GM23338 (cell line): ENCODE results near the gene ROBO1. TPM values are rescaled to one million over a fixed set of nuclear protein-coding genes. Genes with fewer than 3 reads are reported as not detected.
A peak's percentile ranks its signal among the peaks of the same experiment; 100 is the strongest.

Experiments
- ATAC-seq: fragments of 200-7000 bp; cut with Tn5 transposase; 3 replicates; pipeline ENCODE4 v1.9.1; 2020
- DNase-seq: peaks from one replicate; pipeline ENCODE4 v3.0.0-alpha.2; 2015; ENCODE audit warnings: low spot score
- H2AFZ ChIP-seq: fragments of 200-600 bp; sonication (generic); 2 replicates; pipeline ENCODE4 v1.8.0; 2016; ENCODE audit warnings: antibody characterized with exemption, mild to moderate bottlenecking, moderate library complexity
- H3F3A ChIP-seq: fragments of 200-600 bp; sonication (generic); replicated peaks from 2 replicates; pipeline ENCODE4 v1.8.0; 2017; ENCODE audit warnings: antibody characterized with exemption, mixed run types, low read depth
- H3K27ac ChIP-seq: fragments of 200-600 bp; sonication (generic); 2 replicates; pipeline ENCODE4 v1.6.1; 2016; ENCODE audit warnings: low read depth
- H3K27me3 ChIP-seq: fragments of 200-600 bp; sonication (generic); 2 replicates; pipeline ENCODE4 v1.8.0; 2016; ENCODE audit warnings: mild to moderate bottlenecking, mixed run types, moderate library complexity; ENCODE audit not compliant: insufficient read depth
- H3K36me3 ChIP-seq: fragments of 200-600 bp; sonication (generic); 2 replicates; pipeline ENCODE4 v1.8.0; 2016; ENCODE audit warnings: mild to moderate bottlenecking; ENCODE audit not compliant: insufficient read depth
- H3K4me1 ChIP-seq: fragments of 200-600 bp; sonication (generic); 2 replicates; pipeline ENCODE4 v1.8.0; 2016; ENCODE audit warnings: mild to moderate bottlenecking, moderate library complexity; ENCODE audit not compliant: insufficient read depth
- H3K4me2 ChIP-seq: fragments of 200-600 bp; sonication (generic); 2 replicates; pipeline ENCODE4 v1.7.1; 2017; ENCODE audit warnings: mixed run types
- H3K4me3 ChIP-seq: fragments of 200-600 bp; sonication (generic); 2 replicates; pipeline ENCODE4 v1.6.1; 2016; ENCODE audit warnings: mixed run types
- H3K79me2 ChIP-seq: fragments of 200-600 bp; sonication (generic); replicated peaks from 2 replicates; pipeline ENCODE4 v1.8.0; 2017; ENCODE audit warnings: mild to moderate bottlenecking; ENCODE audit not compliant: insufficient read depth
- H3K9me2 ChIP-seq: fragments of 200-600 bp; sonication (generic); 2 replicates; pipeline ENCODE4 v1.8.0; 2017; ENCODE audit not compliant: insufficient read depth
- H4K20me1 ChIP-seq: fragments of 200-600 bp; sonication (generic); replicated peaks from 2 replicates; pipeline ENCODE4 v1.8.0; 2017; ENCODE audit warnings: mild to moderate bottlenecking; ENCODE audit not compliant: insufficient read depth
- H3K27ac Mint-ChIP-seq: 2 replicates; pipeline ENCODE4 v1.8.0; 2020; ENCODE audit warnings: inconsistent platforms, mild to moderate bottlenecking, moderate library complexity, mixed read lengths
- H3K27me3 Mint-ChIP-seq: 3 replicates; pipeline ENCODE4 v1.8.0; 2022; ENCODE audit warnings: low read depth, mild to moderate bottlenecking, moderate library complexity, mixed read lengths, inconsistent platforms; ENCODE audit not compliant: insufficient read depth, poor library complexity
- H3K36me3 Mint-ChIP-seq: 3 replicates; pipeline ENCODE4 v1.8.0; 2021; ENCODE audit warnings: low read depth, mild to moderate bottlenecking, inconsistent platforms, moderate library complexity, mixed read lengths
- H3K4me1 Mint-ChIP-seq: 3 replicates; pipeline ENCODE4 v1.8.0; 2020; ENCODE audit warnings: mild to moderate bottlenecking, inconsistent platforms, mixed read lengths
- H3K4me3 Mint-ChIP-seq: 3 replicates; pipeline ENCODE4 v1.8.0; 2021; ENCODE audit warnings: moderate library complexity, mild to moderate bottlenecking, inconsistent platforms, mixed read lengths
- H3K9me3 Mint-ChIP-seq: 3 replicates; pipeline ENCODE4 v1.8.0; 2020; ENCODE audit warnings: moderate library complexity, mild to moderate bottlenecking, inconsistent platforms, mixed read lengths
- CTCF ChIP-seq, 2 experiments: fragments of 200-600 bp in 1 of 2; sonication (generic) in 1 of 2; conservative IDR thresholded peaks; 2 replicates each; pipeline versions ENCODE4 v1.5.1 to v1.6.1; 2016 to 2017; ENCODE audit warnings: antibody characterized with exemption in 2 of 2, low read depth in 2 of 2, mild to moderate bottlenecking in 2 of 2, moderate library complexity in 1 of 2
- ETS1 ChIP-seq: IDR thresholded peaks from 2 replicates; pipeline ENCODE4 v1.6.1; 2016; ENCODE audit warnings: antibody characterized with exemption
- JUNB ChIP-seq: IDR thresholded peaks from one replicate; pipeline ENCODE4 v1.6.1; 2016; ENCODE audit warnings: antibody characterized with exemption; ENCODE audit not compliant: unreplicated experiment
- REST ChIP-seq: IDR thresholded peaks from one replicate; pipeline ENCODE4 v1.6.1; 2018; ENCODE audit warnings: antibody characterized with exemption; ENCODE audit not compliant: unreplicated experiment
- ZNF114 ChIP-seq: fragments of 250-450 bp; sonication (Bioruptor Pico); IDR thresholded peaks from 2 replicates; pipeline ENCODE4 v1.5.0; 2020; ENCODE audit warnings: mild to moderate bottlenecking, moderate library complexity
- ZNF331 ChIP-seq: fragments of 250-450 bp; sonication (Bioruptor Pico); IDR thresholded peaks from 2 replicates; pipeline ENCODE4 v1.5.0; 2020; ENCODE audit warnings: low read depth, mild to moderate bottlenecking, moderate library complexity
- ZNF462 ChIP-seq: fragments of 250-450 bp; sonication (Bioruptor Pico); IDR thresholded peaks from 2 replicates; pipeline ENCODE4 v1.5.0; 2020; ENCODE audit warnings: mild to moderate bottlenecking, moderate library complexity
- polyA plus RNA-seq: library from polyadenylated mRNA; unstranded; fragments of >200 nt; fragmentation: Nextera tagmentation; extraction: Ambion mirVana; gene quantifications from 2 replicates; pipeline ENCODE4 v1.2.1, GENCODE V29; 2016
- total RNA-seq: library from RNA; depleted of rRNA; stranded (reverse); fragments of >200 nt; shearing (Covaris generic); gene quantifications from 2 replicates; pipeline ENCODE4 v1.2.3, GENCODE V29; 2014

The ROBO1 gene
- total and polyA plus RNA-seq, 2 experiments from 2014 or later: 19.2 to 78.3 TPM

- no peak for TF ChIP-seq ZNF462 (CRISPR knock-in tag)
Observed at GRCh38 chr3:79488407-79488806, 279.4 kb downstream of the ROBO1 start (continued).

GRCh38 chr3:79480746-79481145, 287.1 kb downstream of the ROBO1 start:
- H4K20me1 ChIP-seq: no peaks in the 10 kb centered on the region
- H3F3A ChIP-seq: no peaks in the 10 kb centered on the region
- H3K9me3 Mint-ChIP-seq: no peaks in the 10 kb centered on the region
- H3K27ac Mint-ChIP-seq: no peak overlapping the region
- H3K27me3 Mint-ChIP-seq: no peaks in the 10 kb centered on the region
- no peak for ATAC-seq
- no peaks in the 10 kb centered on the region for H3K36me3 ChIP-seq
- no peaks in the 10 kb centered on the region for H3K9me2 ChIP-seq
- 0 out of 2 replicates have a peak overlapping the region, but pooled peaks have one; percentile 4 for H3K4me2 ChIP-seq
- H3K36me3 Mint-ChIP-seq: no peaks in the 10 kb centered on the region
- no peak overlapping the region for H3K27ac ChIP-seq
- peaks cover 11% of the 10 kb centered on the region; the same call in 1 of the 2 replicates for H3K4me1 ChIP-seq
- no peak for DNase-seq
- no peaks in the 10 kb centered on the region for H3K79me2 ChIP-seq
- no peaks in the 10 kb centered on the region for H3K27me3 ChIP-seq
- no peak overlapping the region for H2AFZ ChIP-seq
- peaks cover 8% of the 10 kb centered on the region for H3K4me1 Mint-ChIP-seq
- H3K4me3 ChIP-seq: no peak overlapping the region
- no peak overlapping the region for H3K4me3 Mint-ChIP-seq
- TF ChIP-seq CTCF (conservative IDR thresholded peaks at IDR 0.05; ENCODE audit: low read depth in 2 of 2) (no peak), ETS1 (no peak), REST (no peak), ZNF331 (CRISPR knock-in tag) (no peak), JUNB (no peak), ZNF114 (CRISPR knock-in tag) (no peak)
